B cell (primary cell): Measurements from ENCODE around the gene TCF7L2. TPM values are rescaled to one million over a fixed set of nuclear protein-coding genes. Genes with fewer than 3 reads are reported as not detected.

ENCODE experiments used
- ATAC-seq: fragments of 200-7000 bp; cut with Tn5 transposase; one replicate; pipeline ENCODE4 v1.10.0; 2021; ENCODE audit warnings: low read depth, mild to moderate bottlenecking, moderate number of reproducible peaks, moderate library complexity
- CTCF ChIA-PET: fragments of 350-600 bp; sonication (Branson Sonifier 250); formaldehyde crosslinking; loops from one replicate; lab custom pipeline; 2021; ENCODE audit warnings: antibody characterized with exemption, inconsistent platforms; lab: Charles Lee
- POLR2A ChIA-PET: fragments of 350-600 bp; sonication (Branson Sonifier 250); formaldehyde crosslinking; loops from one replicate; lab custom pipeline; 2021; ENCODE audit warnings: antibody characterized with exemption; lab: Charles Lee
- DNase-seq: peaks from one replicate; pipeline ENCODE4 v3.0.0; 2013
- H2AFZ ChIP-seq: 2 replicates; pipeline ENCODE4 v1.6.1; 2012; ENCODE audit warnings: mild to moderate bottlenecking, low read depth, low read length; ENCODE audit not compliant: insufficient read depth, poor library complexity, severe bottlenecking
- H3K27ac ChIP-seq, 2 donors: 1 replicate in 1 of 2; 2 replicates in 1 of 2; pipeline ENCODE4 v1.5.1; 2012 to 2013; ENCODE audit warnings: low read length in 2 of 2, mild to moderate bottlenecking in 2 of 2, moderate library complexity in 1 of 2
- H3K27me3 ChIP-seq, 4 experiments: fragments of 200-600 bp in 1 of 4; sonication (generic) in 1 of 4; replicated peaks in 1 of 4; 1 replicate in 2 of 4; 2 replicates in 2 of 4; pipeline versions ENCODE4 v1.6.1 to v1.7.0; 2013 to 2016; ENCODE audit warnings: low read length in 3 of 4, mild to moderate bottlenecking in 2 of 4, mixed read lengths in 1 of 4, moderate library complexity in 1 of 4; ENCODE audit not compliant: insufficient read depth in 4 of 4, control insufficient read depth in 3 of 4; ENCODE audit errors: control extremely low read depth in 1 of 4
- H3K36me3 ChIP-seq, 2 experiments: replicated peaks in 1 of 2; 1 replicate in 1 of 2; 2 replicates in 1 of 2; pipeline versions ENCODE4 v1.6.1 to v1.7.1; 2013; ENCODE audit warnings: low read length in 1 of 2; ENCODE audit not compliant: insufficient read depth in 2 of 2, control insufficient read depth in 1 of 2; ENCODE audit errors: control extremely low read depth in 1 of 2, extremely low read depth in 1 of 2
- H3K4me1 ChIP-seq, 2 donors: fragments of 200-600 bp in 1 of 2; sonication (generic) in 1 of 2; 1 replicate in 1 of 2; 2 replicates in 1 of 2; pipeline versions ENCODE4 v1.5.1 to v1.6.1; 2013 to 2017; ENCODE audit warnings: low read length in 2 of 2; ENCODE audit not compliant: control insufficient read depth in 2 of 2, insufficient read depth in 2 of 2
- H3K4me2 ChIP-seq: replicated peaks from 2 replicates; pipeline ENCODE3; 2012; ENCODE audit warnings: mild to moderate bottlenecking, low read depth, low read length; ENCODE audit not compliant: poor library complexity, severe bottlenecking
- H3K4me3 ChIP-seq, 5 experiments: fragments of 200-600 bp in 1 of 5; sonication (generic) in 1 of 5; 1 replicate in 3 of 5; 2 replicates in 2 of 5; pipeline versions ENCODE4 v1.5.1 to v1.7.0; 2011 to 2016; ENCODE audit warnings: low read length in 4 of 5, mild to moderate bottlenecking in 4 of 5, low read depth in 2 of 5, control low read depth in 1 of 5, moderate library complexity in 1 of 5; ENCODE audit not compliant: insufficient read depth in 1 of 5; ENCODE audit errors: control extremely low read depth in 1 of 5, extremely low read depth in 1 of 5
- H3K79me2 ChIP-seq: fragments of 200-600 bp; sonication (generic); one replicate; pipeline ENCODE4 v1.6.0; 2016; ENCODE audit warnings: low read length; ENCODE audit not compliant: control insufficient read depth, insufficient read depth
- H3K9ac ChIP-seq: fragments of 200-600 bp; sonication (generic); 2 replicates; pipeline ENCODE4 v1.6.1; 2017; ENCODE audit warnings: mild to moderate bottlenecking, low read length, moderate library complexity
- H3K9me3 ChIP-seq, 3 donors: one replicate each; pipeline versions ENCODE4 v1.6.1 to v1.7.1; 2013; ENCODE audit warnings: low read length in 2 of 3; ENCODE audit not compliant: control insufficient read depth in 2 of 3, insufficient read depth in 1 of 3; ENCODE audit errors: control extremely low read depth in 1 of 3
- H4K20me1 ChIP-seq: 2 replicates; pipeline ENCODE4 v1.6.0; 2012; ENCODE audit warnings: mild to moderate bottlenecking, low read length; ENCODE audit not compliant: insufficient read depth, control insufficient read depth, poor library complexity, severe bottlenecking
- H3K27ac Mint-ChIP-seq: one replicate; pipeline ENCODE4 v1.8.0; 2021; ENCODE audit warnings: mixed read lengths
- H3K27me3 Mint-ChIP-seq: one replicate; pipeline ENCODE4 v1.8.0; 2021; ENCODE audit warnings: mixed read lengths
- H3K4me1 Mint-ChIP-seq: one replicate; pipeline ENCODE4 v1.8.0; 2021; ENCODE audit warnings: mixed read lengths
- H3K4me3 Mint-ChIP-seq: one replicate; pipeline ENCODE4 v1.8.0; 2021; ENCODE audit warnings: mixed read lengths
- H3K9me3 Mint-ChIP-seq: one replicate; pipeline ENCODE4 v1.8.0; 2022; ENCODE audit warnings: mixed read lengths; ENCODE audit not compliant: insufficient read depth
- CTCF ChIP-seq: fragments of 200-600 bp; IDR thresholded peaks from one replicate; pipeline ENCODE4 v1.8.0; 2022; ENCODE audit warnings: antibody characterized with exemption, mild to moderate bottlenecking
- EZH2 ChIP-seq: IDR thresholded peaks from 2 replicates; pipeline ENCODE4 v1.6.1; 2012; ENCODE audit warnings: borderline replicate concordance, low read depth, mild to moderate bottlenecking, moderate library complexity, low read length; ENCODE audit not compliant: insufficient read depth, poor library complexity, severe bottlenecking
- WGBS: methylation state at CpG from one replicate; pipeline ENCODE4 v1.1.5; 2013; ENCODE audit warnings: missing lambda C conversion rate; ENCODE audit not compliant: insufficient coverage; 5-methylcytosine and 5-hydroxymethylcytosine counted together
- intact Hi-C: fragments of 100-400 bp; cut with micrococcal nuclease; formaldehyde crosslinking; loops from one replicate; pipeline ENCODE4 v1.10.0; 2022
- polyA plus RNA-seq: library from polyadenylated mRNA; depleted of rRNA; stranded (reverse); fragments of >200 nt; gene quantifications from 2 replicates; pipeline ENCODE4 v1.2.3, GENCODE V29; 2012
- total RNA-seq, 2 donors: library from RNA; stranded (reverse); fragments of 120-200 nt in 1 of 2; gene quantifications; 1 replicate in 1 of 2; 2 replicates in 1 of 2; pipeline versions ENCODE4 v1.2.3 to v1.2.4, GENCODE V29; 2013 to 2022

The TCF7L2 gene
- total and polyA plus RNA-seq, 2 donors (not counting 1 experiment from before 2014, with no cell fraction given), result 0.48 to 1.1 TPM

GRCh38 chr10:113142601-113143362, 192.7 kb downstream of the TCF7L2 start:
- no peak overlapping the region for H3K4me3 Mint-ChIP-seq
- no peaks in the 10 kb centered on the region for H4K20me1 ChIP-seq
- ChIA-PET POLR2A (no interaction called here), CTCF (no interaction called here)
- no peaks in the 10 kb centered on the region for H3K4me1 ChIP-seq
- no peak overlapping the region for H3K4me3 ChIP-seq
- H3K27me3 ChIP-seq, result no peaks in the 10 kb centered on the region
- no peaks in the 10 kb centered on the region for H3K9me3 ChIP-seq
- no peak overlapping the region for H2AFZ ChIP-seq
- H3K27ac Mint-ChIP-seq, result no peak overlapping the region
- no peak overlapping the region for H3K27ac ChIP-seq
- no peak for DNase-seq
- intact Hi-C loops, result no loop called here
- no peak for ATAC-seq
- no peaks in the 10 kb centered on the region for H3K79me2 ChIP-seq
- H3K9me3 Mint-ChIP-seq, result no peaks in the 10 kb centered on the region
- WGBS, result 97% methylated on average over 22 of the region's 22 CpGs
- H3K4me2 ChIP-seq, result no peak overlapping the region
- no peak for TF ChIP-seq CTCF
- TF ChIP-seq EZH2, result no peak
- no peaks in the 10 kb centered on the region for H3K4me1 Mint-ChIP-seq
- no peak overlapping the region for H3K9ac ChIP-seq
- H3K27me3 Mint-ChIP-seq, result no peaks in the 10 kb centered on the region
- H3K36me3 ChIP-seq, result no peaks in the 10 kb centered on the region

- Mint-ChIP-seq H3K4me1 (no peaks in the 10 kb centered on the region), H3K9me3 (no peaks in the 10 kb centered on the region), H3K27me3 (no peaks in the 10 kb centered on the region), H3K4me3 (no peak overlapping the region), H3K27ac (no peak overlapping the region)
- Histone ChIP-seq H3K36me3 (no peaks in the 10 kb centered on the region), H3K4me3 (no peak overlapping the region), H3K4me2 (no peak overlapping the region), H3K9ac (no peak overlapping the region), H4K20me1 (no peaks in the 10 kb centered on the region), H3K27me3 (no peaks in the 10 kb centered on the region), H3K9me3 (no peaks in the 10 kb centered on the region), H3K27ac (no peak overlapping the region), H3K79me2 (no peaks in the 10 kb centered on the region), H2AFZ (no peak overlapping the region), H3K4me1 (no peaks in the 10 kb centered on the region)
- DNase-seq (no peak), ATAC-seq (no peak)
- 100% methylated on average over 4 of the region's 5 CpGs for WGBS
- intact Hi-C loops, result no loop called here
- no peak for TF ChIP-seq CTCF
- TF ChIP-seq EZH2, result no peak
- ChIA-PET CTCF (no interaction called here), POLR2A (no interaction called here)
Measured at GRCh38 chr10:113144576-113144975, 194.5 kb downstream of the TCF7L2 start.
